OCI-LY3 (cell line): ENCODE measurements around the gene CDO1.

Source experiments
- H2AFZ ChIP-seq: fragments of 200-600, 300-600 bp; shearing (Covaris generic); 2 replicates; pipeline ENCODE4 v1.6.0; 2014; ENCODE audit warnings: antibody characterized with exemption, low read depth, low read length
- H3K27ac ChIP-seq: fragments of 200-600, 300-600 bp; sonication (generic); 2 replicates; pipeline ENCODE4 v1.5.1; 2014; ENCODE audit warnings: mild to moderate bottlenecking, low read length, moderate library complexity, mixed read lengths
- H3K27me3 ChIP-seq: fragments of 200-600, 300-600 bp; sonication (generic); 2 replicates; pipeline ENCODE4 v1.6.1; 2014; ENCODE audit warnings: low read depth, low read length, mixed read lengths
- H3K36me3 ChIP-seq: fragments of 200-600, 300-600 bp; sonication (generic); replicated peaks from 2 replicates; pipeline ENCODE3; 2014; ENCODE audit warnings: low read depth, low read length, mixed read lengths
- H3K4me1 ChIP-seq: fragments of 300-600, 200-600 bp; sonication (generic); 2 replicates; pipeline ENCODE4 v1.6.1; 2014; ENCODE audit warnings: low read length, mixed read lengths
- H3K4me2 ChIP-seq: fragments of 200-600, 300-600 bp; sonication (generic); 2 replicates; pipeline ENCODE4 v1.6.1; 2014; ENCODE audit warnings: low read length, mixed read lengths
- H3K4me3 ChIP-seq: fragments of 300-600, 200-600 bp; sonication (generic); 2 replicates; pipeline ENCODE4 v1.5.1; 2014; ENCODE audit warnings: antibody characterized with exemption, mild to moderate bottlenecking, low read length, moderate library complexity
- H3K79me2 ChIP-seq: fragments of 300-600, 200-600 bp; shearing (Covaris generic); 2 replicates; pipeline ENCODE4 v1.6.1; 2014; ENCODE audit warnings: mild to moderate bottlenecking, low read length, mixed read lengths
- H3K9ac ChIP-seq: fragments of 300-600, 200-600 bp; shearing (Covaris generic); 2 replicates; pipeline ENCODE4 v1.6.0; 2014; ENCODE audit warnings: mild to moderate bottlenecking, low read length, moderate library complexity
- H3K9me3 ChIP-seq: fragments of 200-600, 300-600 bp; shearing (Covaris generic); 2 replicates; pipeline ENCODE4 v1.6.1; 2014; ENCODE audit warnings: low read length, mixed read lengths; ENCODE audit not compliant: insufficient read depth
- H4K20me1 ChIP-seq: fragments of 200-600, 300-600 bp; sonication (generic); 2 replicates; pipeline ENCODE4 v1.6.1; 2016; ENCODE audit warnings: low read length, mixed read lengths; ENCODE audit not compliant: insufficient read depth
- EZH2phosphoT487 ChIP-seq: fragments of 200-600 bp; shearing (Covaris generic); IDR thresholded peaks from 2 replicates; pipeline ENCODE4 v1.6.1; 2018; ENCODE audit warnings: antibody characterized with exemption, mixed run types, low read depth
- TF ChIP-seq, protein P1 (sequence below): fragments of 200-600, 300-600 bp; sonication (generic); IDR thresholded peaks from 2 replicates; pipeline ENCODE4 v1.5.1; 2014; ENCODE audit warnings: antibody characterized with exemption, low read length, low read depth

Gene CDO1

DNA sequence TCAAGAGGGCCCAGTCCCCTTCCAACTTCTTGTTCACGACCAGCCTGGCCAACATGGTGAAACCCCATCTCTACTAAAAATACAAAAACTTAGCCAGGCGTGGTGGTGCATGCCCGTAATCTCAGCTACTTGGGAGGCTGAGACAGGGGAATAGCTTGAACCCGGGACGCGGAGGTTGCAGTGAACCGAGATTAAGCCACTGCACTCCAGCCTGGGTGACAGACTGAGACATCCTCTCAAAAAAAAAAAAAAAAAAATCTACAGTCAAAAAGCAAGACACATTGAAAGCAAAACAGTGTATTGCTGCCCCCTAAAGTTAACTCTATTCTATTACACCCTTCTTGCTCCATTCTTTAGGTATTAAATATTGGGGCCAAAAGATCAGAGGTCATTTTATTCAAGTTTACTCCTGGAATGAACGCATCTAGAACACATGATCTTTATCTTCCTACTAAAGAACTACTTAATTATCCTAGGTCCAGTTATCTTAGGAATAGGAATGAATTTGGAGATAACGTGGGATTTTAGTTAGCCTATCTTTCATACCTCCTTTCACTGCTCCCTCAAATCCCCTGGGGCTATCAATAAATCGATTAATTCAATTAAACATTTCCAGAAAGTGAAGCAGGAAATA lies 22.5 kb upstream of the CDO1 start:
- no peak overlapping the region for H2AFZ ChIP-seq
- H4K20me1 ChIP-seq = peaks cover 29% of the 10 kb centered on the region
- H3K4me1 ChIP-seq = peaks cover 28% of the 10 kb centered on the region
- no peaks in the 10 kb centered on the region for H3K9me3 ChIP-seq
- peaks cover 54% of the 10 kb centered on the region for H3K79me2 ChIP-seq
- no peaks in the 10 kb centered on the region for H3K27me3 ChIP-seq
- peaks cover 26% of the 10 kb centered on the region for H3K36me3 ChIP-seq
- no peak overlapping the region for H3K27ac ChIP-seq
- H3K9ac ChIP-seq = no peak overlapping the region
- peak overlapping the region; percentile 37; the same call in 1 of the 2 replicates for H3K4me2 ChIP-seq
- H3K4me3 ChIP-seq = no peak overlapping the region
- TF ChIP-seq, protein P1, sequence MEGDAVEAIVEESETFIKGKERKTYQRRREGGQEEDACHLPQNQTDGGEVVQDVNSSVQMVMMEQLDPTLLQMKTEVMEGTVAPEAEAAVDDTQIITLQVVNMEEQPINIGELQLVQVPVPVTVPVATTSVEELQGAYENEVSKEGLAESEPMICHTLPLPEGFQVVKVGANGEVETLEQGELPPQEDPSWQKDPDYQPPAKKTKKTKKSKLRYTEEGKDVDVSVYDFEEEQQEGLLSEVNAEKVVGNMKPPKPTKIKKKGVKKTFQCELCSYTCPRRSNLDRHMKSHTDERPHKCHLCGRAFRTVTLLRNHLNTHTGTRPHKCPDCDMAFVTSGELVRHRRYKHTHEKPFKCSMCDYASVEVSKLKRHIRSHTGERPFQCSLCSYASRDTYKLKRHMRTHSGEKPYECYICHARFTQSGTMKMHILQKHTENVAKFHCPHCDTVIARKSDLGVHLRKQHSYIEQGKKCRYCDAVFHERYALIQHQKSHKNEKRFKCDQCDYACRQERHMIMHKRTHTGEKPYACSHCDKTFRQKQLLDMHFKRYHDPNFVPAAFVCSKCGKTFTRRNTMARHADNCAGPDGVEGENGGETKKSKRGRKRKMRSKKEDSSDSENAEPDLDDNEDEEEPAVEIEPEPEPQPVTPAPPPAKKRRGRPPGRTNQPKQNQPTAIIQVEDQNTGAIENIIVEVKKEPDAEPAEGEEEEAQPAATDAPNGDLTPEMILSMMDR = peak; percentile 49
- TF ChIP-seq EZH2phosphoT487 = no peak

DNA sequence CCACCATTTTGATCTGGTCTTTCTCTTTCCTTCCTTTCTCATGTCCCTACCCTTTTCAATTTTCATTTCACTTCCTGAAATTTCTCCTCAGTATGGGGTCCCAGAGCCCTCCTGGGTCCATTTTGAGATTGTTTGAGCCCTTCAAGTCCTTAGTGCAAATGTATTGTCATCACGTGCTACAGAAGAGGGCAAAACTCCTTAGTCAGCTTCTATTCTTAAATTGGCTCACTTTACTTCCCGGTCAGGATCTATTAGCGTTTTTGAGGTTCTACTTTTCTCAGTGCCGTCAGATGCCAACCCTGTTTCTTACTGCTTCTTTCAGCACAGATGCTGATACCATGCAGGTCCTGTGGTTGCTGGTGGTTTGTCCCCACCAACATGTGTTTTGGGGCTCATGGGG lies 19.0 kb upstream of the CDO1 start:
- Histone ChIP-seq H3K4me3 (no peak overlapping the region), H3K4me1 (peaks cover 24% of the 10 kb centered on the region), H3K9me3 (no peaks in the 10 kb centered on the region), H4K20me1 (peaks cover 21% of the 10 kb centered on the region), H3K27ac (no peak overlapping the region), H3K9ac (no peak overlapping the region), H3K4me2 (no peak overlapping the region), H3K79me2 (peaks cover 26% of the 10 kb centered on the region), H2AFZ (no peak overlapping the region), H3K36me3 (peaks cover 26% of the 10 kb centered on the region), H3K27me3 (no peaks in the 10 kb centered on the region)
- TF ChIP-seq, protein P1 = no peak
- no peak for TF ChIP-seq EZH2phosphoT487

DNA sequence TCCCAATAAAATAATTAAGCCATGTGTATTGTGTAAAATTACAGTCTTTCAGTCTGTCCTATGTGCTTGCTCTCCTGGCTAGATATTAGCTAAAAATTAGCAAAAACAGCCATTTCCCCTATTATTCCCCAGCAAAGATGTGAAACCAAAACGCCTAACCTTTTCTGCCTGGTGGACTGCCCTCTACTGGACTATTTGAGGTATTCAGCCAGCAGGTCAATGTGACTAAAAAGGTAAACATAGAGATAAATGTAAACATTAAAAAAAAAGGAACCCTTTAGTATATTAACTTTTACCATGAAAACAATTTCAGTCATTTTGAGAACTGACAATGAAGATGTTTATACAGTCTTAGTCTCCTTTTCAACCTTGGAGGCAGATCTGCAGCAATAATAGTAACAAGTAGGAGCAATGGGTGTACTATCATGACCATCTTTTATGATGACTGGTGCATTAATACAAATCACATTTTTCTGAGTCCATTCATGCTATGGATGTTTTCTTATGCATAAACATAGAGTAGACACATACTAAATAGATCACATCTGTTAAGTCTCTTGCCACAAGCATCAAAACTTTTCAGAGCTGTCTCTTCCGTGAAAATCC lies 14.8 kb upstream of the CDO1 start:
- Histone ChIP-seq H3K27ac (no peak overlapping the region), H3K27me3 (no peaks in the 10 kb centered on the region), H2AFZ (no peak overlapping the region), H3K4me3 (no peak overlapping the region), H4K20me1 (no peaks in the 10 kb centered on the region; the same call in 1 of the 2 replicates), H3K9me3 (no peaks in the 10 kb centered on the region), H3K4me1 (peaks cover 7% of the 10 kb centered on the region; the same call in 1 of the 2 replicates), H3K79me2 (no peaks in the 10 kb centered on the region), H3K9ac (no peak overlapping the region), H3K4me2 (no peak overlapping the region), H3K36me3 (peaks cover 27% of the 10 kb centered on the region)
- TF ChIP-seq, protein P1 = peak; percentile 69
- TF ChIP-seq EZH2phosphoT487 = no peak

- Histone ChIP-seq H3K4me3 (no peak overlapping the region), H3K27ac (no peak overlapping the region), H2AFZ (no peak overlapping the region), H3K4me2 (no peak overlapping the region), H4K20me1 (no peaks in the 10 kb centered on the region; the same call in 1 of the 2 replicates), H3K27me3 (no peaks in the 10 kb centered on the region), H3K79me2 (no peaks in the 10 kb centered on the region), H3K9ac (no peak overlapping the region), H3K4me1 (peaks cover 7% of the 10 kb centered on the region; the same call in 1 of the 2 replicates), H3K9me3 (no peaks in the 10 kb centered on the region), H3K36me3 (peaks cover 20% of the 10 kb centered on the region)
- TF ChIP-seq EZH2phosphoT487 = no peak
- TF ChIP-seq, protein P1 = no peak
Measured at GRCh38 chr5:115829913-115830312, 13.5 kb upstream of the CDO1 start.
